Right renal pelvis (tissue), 4 donors: Measurements from ENCODE around the gene MDP1. TPM values are rescaled to one million over a fixed set of nuclear protein-coding genes. Genes with fewer than 3 reads are reported as not detected.

Experiments
- DNase-seq, 4 donors: peaks; one replicate each; pipeline ENCODE4 v3.0.0-alpha.2; 2013; ENCODE audit warnings: low read depth in 4 of 4, low spot score in 3 of 4, missing footprints in 1 of 4
- polyA plus RNA-seq, 4 donors: library from polyadenylated mRNA; unstranded; fragments of 120-200 nt; gene quantifications; one replicate each; pipeline ENCODE4 v1.2.1, GENCODE V29; 2013; ENCODE audit not compliant: insufficient read length in 4 of 4

MDP1 gene
- 10 to 100 TPM; 14.8 to 19.3 (median 16.2) TPM for polyA plus RNA-seq

DNA sequence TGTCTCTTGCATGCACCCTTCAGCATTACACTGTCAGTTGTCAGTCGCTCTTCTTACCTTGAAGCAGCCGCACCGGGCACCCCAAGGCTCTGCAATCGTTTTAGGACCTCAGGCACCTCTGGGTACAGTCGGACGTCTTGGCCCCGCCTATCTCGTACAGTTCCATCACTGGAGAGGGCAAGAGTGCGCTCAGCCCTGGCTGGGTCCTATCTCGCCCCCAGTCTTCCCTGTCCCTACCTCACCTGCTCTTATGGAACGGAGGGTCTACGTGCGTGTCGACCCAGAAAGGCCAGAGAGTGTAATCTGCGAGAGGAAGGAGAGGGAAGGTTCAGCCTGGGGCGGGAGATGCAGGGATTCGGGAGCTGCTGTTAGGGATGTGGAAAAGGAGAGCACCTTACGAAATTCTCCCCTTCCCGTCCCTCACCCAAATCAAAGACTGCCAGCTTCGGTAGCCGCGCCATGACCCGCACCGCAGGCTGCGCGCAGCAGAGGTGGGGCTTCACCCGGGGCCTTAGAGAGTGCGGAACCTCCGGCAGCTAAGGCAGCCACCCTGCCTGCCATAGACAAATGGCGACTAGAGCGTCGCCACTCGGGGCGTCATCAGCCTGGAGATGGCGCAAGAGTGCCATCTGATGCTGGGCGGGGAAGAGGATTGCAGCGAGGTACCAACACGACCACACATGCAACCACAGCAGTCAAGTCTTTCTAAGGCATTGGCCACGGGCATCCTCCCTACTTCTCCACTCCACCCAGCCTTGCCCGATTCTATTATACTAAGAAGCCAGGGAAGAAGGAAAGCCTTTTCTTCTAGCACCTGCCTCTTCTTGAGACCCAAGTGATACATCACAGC, at the start of gene MDP1:
MDP1 (minus strand) TSS at position 572 of the 850 bp plus-strand sequence; CDS start at position 461, 111 bp downstream.
- DNase-seq, result peak in 3 of 4 donors; percentile 78 to 83 (median 80)

GRCh38 chr14:24264298-24264697, 48.4 kb upstream of the MDP1 start:
- DNase-seq, result no peak

- no peak for DNase-seq
Observed at GRCh38 chr14:24263848-24264247, 48.0 kb upstream of the MDP1 start.

DNA sequence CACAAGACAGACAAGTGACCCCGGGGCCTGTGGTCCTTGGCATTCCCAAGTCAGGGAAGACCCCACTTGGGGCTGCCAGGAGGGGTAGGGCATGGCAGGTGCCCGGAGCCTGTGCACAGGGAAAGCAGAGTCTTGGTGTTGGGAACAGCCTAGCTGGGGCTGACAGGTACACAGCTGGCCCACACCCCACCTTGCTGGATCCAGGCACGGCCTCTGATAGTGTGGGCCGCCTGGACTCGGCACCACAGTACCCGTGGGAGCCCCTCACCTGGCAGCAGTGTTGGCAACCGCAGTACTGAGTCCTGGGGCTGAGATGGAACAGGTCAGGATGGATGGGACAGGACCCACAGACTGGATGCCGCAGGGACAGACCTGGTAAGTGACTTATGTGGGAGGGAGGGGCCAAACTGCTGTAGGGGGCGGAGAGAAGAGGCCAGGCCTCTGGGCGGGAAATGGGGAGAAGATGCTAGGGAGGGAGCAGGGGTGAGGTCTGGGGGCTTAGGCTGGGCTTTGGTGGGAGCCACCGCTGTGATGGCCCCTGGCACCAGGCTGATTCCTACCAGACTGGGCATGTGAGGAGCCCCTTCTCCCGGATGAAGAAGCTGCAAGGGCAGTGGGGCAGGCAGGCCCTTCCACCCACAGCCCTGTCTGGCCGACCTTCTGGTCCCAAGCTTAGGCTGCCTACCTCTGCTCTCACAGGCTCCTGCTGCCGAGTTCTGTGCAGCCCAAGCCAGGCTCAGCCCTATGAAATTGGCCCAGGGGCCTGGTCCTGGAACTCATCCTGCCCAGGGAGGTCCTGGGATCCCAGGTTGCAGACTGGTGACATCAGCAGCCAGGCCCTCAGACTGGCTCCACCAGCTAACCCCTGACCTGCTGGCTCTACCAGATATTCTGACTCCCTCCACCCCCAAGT, 47.2 kb upstream of the MDP1 start, which contains the start of gene TGM1:
TGM1 (minus strand) TSS at position 357 of the 913 bp plus-strand sequence. CDS start 825 bp downstream, outside the sequence.
- DNase-seq, result no peak

DNA sequence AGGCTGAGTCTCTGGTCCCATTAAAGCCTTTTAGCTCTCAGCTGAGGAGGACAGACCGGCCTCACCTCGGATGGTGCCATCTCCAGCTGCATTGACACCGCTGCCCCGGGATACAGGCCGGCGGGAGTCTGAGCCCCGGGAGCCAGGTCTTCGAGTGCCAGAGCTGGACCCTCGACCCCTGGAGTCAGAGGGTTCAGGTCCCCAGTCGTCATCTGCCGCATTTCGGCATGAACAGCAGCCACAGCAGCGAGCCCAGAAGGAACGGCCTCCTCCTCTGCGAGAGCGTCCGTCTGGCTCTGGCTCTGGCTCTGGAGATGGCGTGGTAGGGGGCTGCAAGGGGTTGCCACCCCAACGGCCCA, 46.1 kb upstream of the MDP1 start:
- no peak for DNase-seq

- no peak for DNase-seq
Observed at GRCh38 chr14:24261256-24261968, 45.5 kb upstream of the MDP1 start.

GRCh38 chr14:24260780-24261157, 44.9 kb upstream of the MDP1 start:
- DNase-seq, result no peak

DNA sequence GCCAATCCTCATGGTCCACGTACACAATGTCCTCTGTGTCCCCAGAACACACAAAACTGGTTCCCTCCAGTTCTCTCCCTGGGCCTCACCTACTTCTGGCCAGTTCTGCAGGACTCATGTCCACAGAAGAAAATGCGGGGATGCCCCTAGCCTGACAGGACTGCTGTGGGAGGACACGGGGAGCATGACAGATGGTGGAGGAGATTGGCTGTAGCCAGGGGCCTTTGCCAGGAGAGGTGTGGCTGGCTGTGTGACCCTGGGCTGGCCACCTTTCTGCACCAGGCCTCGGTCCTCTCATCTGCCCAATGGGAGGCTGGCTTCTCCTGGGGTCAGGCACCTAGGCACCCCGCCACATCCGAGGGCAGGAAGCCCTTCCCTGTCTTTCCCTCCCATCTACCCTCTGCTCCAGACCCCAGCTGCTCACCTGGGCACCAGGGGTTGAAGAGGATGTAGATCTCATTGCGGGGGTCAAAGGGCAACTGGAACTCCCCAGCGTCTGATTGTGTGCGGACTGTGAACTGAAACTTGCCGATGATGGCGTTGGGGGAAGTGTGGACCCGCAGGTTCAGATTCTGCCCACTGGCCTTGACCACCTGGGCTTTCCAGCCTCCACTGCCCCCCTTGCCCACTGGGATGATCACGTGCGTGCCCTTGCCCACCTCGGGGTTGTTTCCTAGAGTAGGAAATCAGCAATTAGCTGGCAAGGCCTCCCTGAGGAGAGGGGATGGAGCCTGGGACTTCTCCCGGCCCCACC, 44.3 kb upstream of the MDP1 start:
- DNase-seq, result no peak

- DNase-seq, result no peak
Observed at GRCh38 chr14:24259282-24260025, 43.6 kb upstream of the MDP1 start.

GRCh38 chr14:24258548-24259265, 42.8 kb upstream of the MDP1 start:
- DNase-seq, result no peak

- DNase-seq, result no peak
Observed at GRCh38 chr14:24258119-24258518, 42.3 kb upstream of the MDP1 start.

DNA sequence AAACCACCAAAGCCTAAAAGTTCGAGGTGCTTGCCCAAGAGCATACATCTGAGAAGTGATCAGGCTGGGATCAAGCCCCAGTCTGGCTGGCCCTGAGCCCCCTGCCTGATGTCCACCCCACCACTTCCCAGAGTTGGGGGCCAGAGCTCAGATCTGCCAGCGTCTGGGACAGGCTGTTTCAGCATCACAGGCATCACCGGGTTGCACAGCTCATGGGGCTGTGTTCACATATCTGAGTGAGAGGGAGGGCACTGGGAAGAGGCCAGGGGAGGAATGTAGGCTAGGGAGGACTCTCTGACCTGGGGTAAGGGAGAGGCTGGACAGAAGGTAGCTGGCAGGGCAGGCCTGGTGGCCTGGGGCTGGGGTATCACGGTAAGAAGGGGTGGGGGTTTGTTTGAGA, 41.1 kb upstream of the MDP1 start:
- no peak for DNase-seq

DNA sequence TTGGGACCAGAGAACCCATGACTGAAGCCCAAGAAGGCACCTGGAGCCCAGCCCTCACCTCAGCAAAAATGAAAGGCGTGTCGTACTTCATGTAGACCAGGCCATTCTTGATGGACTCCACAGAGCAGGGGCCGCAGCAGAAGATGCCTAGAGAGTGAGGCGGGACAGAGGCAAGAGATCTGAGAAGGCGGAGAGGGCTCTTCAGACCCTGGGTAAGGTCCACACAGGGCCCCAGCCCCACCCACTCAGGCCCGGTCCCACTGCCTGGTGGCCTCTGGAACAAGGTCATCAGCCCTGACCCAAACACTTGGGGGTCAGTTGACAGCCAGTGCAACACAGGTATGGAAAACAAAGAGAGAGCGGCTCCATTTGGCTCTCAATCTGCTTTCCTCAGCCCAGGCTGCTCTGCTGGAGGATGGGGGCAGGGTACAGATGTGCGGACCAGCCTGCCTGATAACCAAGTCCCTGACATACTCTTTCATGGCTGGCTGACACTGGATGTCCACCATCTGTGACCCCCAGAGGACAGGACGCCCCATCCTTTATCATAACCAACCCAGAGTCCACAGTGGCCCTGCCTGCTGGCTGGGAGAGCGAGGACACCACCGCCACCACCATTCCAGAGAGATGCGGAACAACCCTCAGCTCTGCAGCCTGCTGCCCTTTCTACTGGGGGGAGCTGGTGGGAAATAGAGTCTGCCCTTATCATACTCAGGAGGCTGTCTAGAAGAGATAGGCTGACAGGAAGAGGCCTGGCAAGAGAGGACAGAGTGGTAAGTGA, 40.3 kb upstream of the MDP1 start:
- no peak for DNase-seq

DNA sequence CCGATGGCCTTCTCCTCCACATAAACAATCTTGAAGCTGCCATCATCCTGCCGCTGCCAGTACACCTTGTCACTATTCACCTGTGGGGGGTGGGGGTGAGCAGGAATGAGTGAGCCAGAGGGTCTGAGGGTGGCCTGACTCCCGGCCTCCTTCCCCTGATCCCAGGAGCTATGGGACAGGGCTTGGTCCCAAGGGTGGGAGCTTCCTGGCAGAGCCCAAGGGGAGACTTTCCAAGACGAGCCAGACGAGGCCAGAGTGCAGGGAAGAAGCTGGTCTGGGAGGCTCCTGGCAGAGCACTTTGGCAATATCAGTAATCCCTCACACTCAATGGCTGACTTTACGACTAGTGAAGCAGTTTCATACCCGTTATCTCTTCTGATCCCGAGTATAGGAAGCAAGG, 39.6 kb upstream of the MDP1 start:
- no peak for DNase-seq

- DNase-seq, result no peak
Observed at GRCh38 chr14:24254630-24255392, 38.9 kb upstream of the MDP1 start.

DNA sequence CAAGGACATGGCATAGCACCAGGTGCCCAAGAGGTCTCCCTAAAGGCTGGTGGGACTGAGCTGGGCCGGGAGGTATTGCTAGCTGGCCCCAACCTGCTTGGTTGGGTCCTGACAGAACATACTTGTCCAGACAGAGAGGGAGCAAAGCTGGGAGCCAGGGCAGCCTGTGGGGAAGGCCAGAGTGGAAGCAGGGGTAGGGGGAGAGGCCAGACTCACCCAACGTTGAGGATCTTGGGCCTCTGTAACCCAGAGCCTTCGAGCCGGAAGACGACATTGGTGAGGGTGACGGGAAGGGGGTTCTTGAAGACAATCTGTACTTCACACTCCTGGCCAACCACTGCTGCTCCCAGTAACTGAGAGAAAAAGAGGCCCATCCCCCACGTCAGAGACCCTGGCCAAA, 38.1 kb upstream of the MDP1 start:
- no peak for DNase-seq
